Right lung (tissue), 10 donors: ENCODE measurements around the gene FAM236C. TPM values are rescaled to one million over a fixed set of nuclear protein-coding genes. Genes with fewer than 3 reads are reported as not detected.
"Not testable (repeated sequence)": the region's sequence is repeated elsewhere in the genome, so short reads cannot be mapped to it uniquely, and the experiment has no call there.

ENCODE experiments used
- DNase-seq, 2 donors: peaks; one replicate each; pipeline ENCODE4 v3.0.0-alpha.2; 2013
- long read RNA-seq, 8 donors: transcript quantifications; one replicate each; lab custom pipeline, GENCODE V29; 2026
- polyA plus RNA-seq, 5 donors: library from polyadenylated mRNA; unstranded; fragments of 120-200 nt; gene quantifications; one replicate each; pipeline versions ENCODE4 v1.2.1 to v1.2.3, GENCODE V29; 2013; ENCODE audit warnings: inconsistent platforms in 1 of 5, low replicate concordance in 1 of 5; ENCODE audit not compliant: insufficient read length in 5 of 5, insufficient read depth in 1 of 5

Gene FAM236C
- polyA plus RNA-seq: not detected
- long read RNA-seq, donor 1: 0 reads
- long read RNA-seq, donor 2: 0 reads
- long read RNA-seq, donor 3: 0 reads
- long read RNA-seq, donor 4: 0 reads
- long read RNA-seq, donor 5: 0 reads
- long read RNA-seq, donor 6: 0 reads
- long read RNA-seq, donor 7: 0 reads
- long read RNA-seq, donor 8: 0 reads

GRCh38 chrX:72912315-72912714 lies at the start of gene FAM236C:
Gene FAM236C, plus strand, starts transcription at chrX:72912615. Its CDS starts 100 bp downstream, at chrX:72912715.
- not testable (repeated sequence) for DNase-seq

- not testable (repeated sequence) for DNase-seq
Observed at GRCh38 chrX:72882898-72883297, 29.5 kb upstream of the FAM236C start.

- not testable (repeated sequence) for DNase-seq
Observed at GRCh38 chrX:72889740-72890139, 22.7 kb upstream of the FAM236C start.

GRCh38 chrX:72916096-72916495 lies 3.7 kb downstream of the FAM236C start:
- DNase-seq: not testable (repeated sequence)

GRCh38 chrX:72932283-72932682 lies 19.9 kb downstream of the FAM236C start:
- DNase-seq: not testable (repeated sequence)

- DNase-seq: not testable (repeated sequence)
Observed at GRCh38 chrX:72936455-72936854, 24.0 kb downstream of the FAM236C start.

GRCh38 chrX:72936882-72937455 lies 24.6 kb downstream of the FAM236C start:
- not testable (repeated sequence) for DNase-seq

- not testable (repeated sequence) for DNase-seq
Observed at GRCh38 chrX:72937906-72938305, 25.5 kb downstream of the FAM236C start, which contains the start of gene FAM236A. Gene FAM236A, plus strand, starts transcription at chrX:72938206. Its CDS starts 57 bp downstream, at chrX:72938263.

- DNase-seq: not testable (repeated sequence)
Observed at GRCh38 chrX:72942272-72942671, 29.9 kb downstream of the FAM236C start.

GRCh38 chrX:72943035-72943818 lies 30.8 kb downstream of the FAM236C start:
- DNase-seq: not testable (repeated sequence)

- DNase-seq: not testable (repeated sequence)
Observed at GRCh38 chrX:72943819-72944169, 31.4 kb downstream of the FAM236C start, which contains the start of gene DMRTC1. Gene DMRTC1, minus strand, starts transcription at chrX:72943837. Its CDS starts 68,143 bp downstream, at chrX:72875694.

- not testable (repeated sequence) for DNase-seq
Observed at GRCh38 chrX:72959971-72960370, 47.6 kb downstream of the FAM236C start.

Other genes with a start within 250 kb of the FAM236C start
- 1 to 10 TPM; 2.4 to 5.3 (median 4.2) TPM for gene PHKA1, start 198.3 kb upstream of the FAM236C start, polyA plus RNA-seq
- 1 to 10 TPM; 1.7 to 3.5 (median 2.9) TPM for gene DMRTC1B, start 135.7 kb upstream of the FAM236C start, polyA plus RNA-seq
- gene FAM236B, start 130.0 kb upstream of the FAM236C start, polyA plus RNA-seq: not detected
- not detected for gene FAM236D, start 104.4 kb upstream of the FAM236C start, polyA plus RNA-seq
- gene FAM236A, start 25.6 kb downstream of the FAM236C start, polyA plus RNA-seq: under 1 TPM in 2 of 5 donors, not detected in 3; 0.27 to 0.34 TPM
- 1 to 10 TPM in 1 of 5 donors, under 1 TPM in 4; 0.21 to 1.7 (median 0.41) TPM for gene DMRTC1, start 31.2 kb downstream of the FAM236C start, polyA plus RNA-seq
- not detected for gene PABPC1L2B, start 90.3 kb downstream of the FAM236C start, polyA plus RNA-seq
- under 1 TPM in 2 of 5 donors, not detected in 3; 0.05 to 0.07 TPM for gene PABPC1L2A, start 166.9 kb downstream of the FAM236C start, polyA plus RNA-seq